ENCODE results near the gene RHOBTB1.

Gene RHOBTB1

DNA sequence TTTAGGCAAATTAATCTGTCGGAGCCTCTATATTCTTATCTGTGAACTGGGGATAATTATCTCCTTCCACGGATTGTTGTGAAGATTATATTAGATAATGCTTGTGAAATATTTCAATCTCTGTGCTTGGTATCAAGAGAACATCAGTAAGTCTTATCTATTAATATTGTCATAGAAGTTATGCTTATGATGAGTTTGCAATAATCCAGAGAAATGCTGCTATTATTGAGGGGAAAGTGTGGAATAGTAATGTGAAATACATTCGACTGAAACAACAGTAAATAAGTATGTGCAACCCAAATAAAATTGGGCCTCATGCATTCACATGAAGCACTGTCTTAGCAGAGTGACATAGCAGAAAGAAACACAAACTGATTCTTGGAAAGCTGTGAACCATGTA is 13.7 kb downstream of the RHOBTB1 start:
- Histone ChIP-seq H3K9me3 (ENCODE audit: control insufficient read depth, insufficient read depth, low read length) (no peaks in the 10 kb centered on the region), H3K4me1 (ENCODE audit: control insufficient read depth, insufficient read depth, low read length) (no peaks in the 10 kb centered on the region), H3K4me3 (ENCODE audit: low read depth, low read length) (no peak overlapping the region), H3K36me3 (ENCODE audit: control insufficient read depth, insufficient read depth, low read length) (no peaks in the 10 kb centered on the region), H3K9ac (ENCODE audit: low read depth, low read length) (no peak overlapping the region), H3K27me3 (ENCODE audit: control insufficient read depth, insufficient read depth, low read length) (no peaks in the 10 kb centered on the region)

DNA sequence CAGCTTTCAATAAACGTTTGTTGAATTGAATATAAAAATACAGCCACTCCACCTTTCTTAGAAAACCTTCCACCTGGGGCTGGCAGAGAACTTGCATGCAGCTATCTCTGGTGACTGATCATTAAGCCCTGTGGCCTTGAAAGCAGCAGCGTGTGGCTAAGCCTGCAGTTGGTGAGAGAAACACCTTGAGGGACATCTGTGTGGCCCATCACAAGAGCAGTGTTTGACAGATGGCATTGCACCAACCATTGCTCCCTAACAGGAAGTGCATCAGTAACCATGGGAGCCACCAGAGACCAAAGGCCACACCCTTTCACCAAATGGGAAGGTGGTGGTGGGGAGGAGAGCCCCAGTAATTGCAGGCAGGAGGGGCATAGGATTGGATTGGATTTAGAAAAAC is 22.4 kb downstream of the RHOBTB1 start:
- H3K9ac ChIP-seq (ENCODE audit: low read depth, low read length) = no peak overlapping the region
- H3K9me3 ChIP-seq (ENCODE audit: control insufficient read depth, insufficient read depth, low read length) = no peaks in the 10 kb centered on the region
- no peaks in the 10 kb centered on the region for H3K4me1 ChIP-seq (ENCODE audit: control insufficient read depth, insufficient read depth, low read length)
- H3K36me3 ChIP-seq (ENCODE audit: control insufficient read depth, insufficient read depth, low read length) = no peaks in the 10 kb centered on the region
- H3K27me3 ChIP-seq (ENCODE audit: control insufficient read depth, insufficient read depth, low read length) = no peaks in the 10 kb centered on the region
- no peak overlapping the region for H3K4me3 ChIP-seq (ENCODE audit: low read depth, low read length)

DNA sequence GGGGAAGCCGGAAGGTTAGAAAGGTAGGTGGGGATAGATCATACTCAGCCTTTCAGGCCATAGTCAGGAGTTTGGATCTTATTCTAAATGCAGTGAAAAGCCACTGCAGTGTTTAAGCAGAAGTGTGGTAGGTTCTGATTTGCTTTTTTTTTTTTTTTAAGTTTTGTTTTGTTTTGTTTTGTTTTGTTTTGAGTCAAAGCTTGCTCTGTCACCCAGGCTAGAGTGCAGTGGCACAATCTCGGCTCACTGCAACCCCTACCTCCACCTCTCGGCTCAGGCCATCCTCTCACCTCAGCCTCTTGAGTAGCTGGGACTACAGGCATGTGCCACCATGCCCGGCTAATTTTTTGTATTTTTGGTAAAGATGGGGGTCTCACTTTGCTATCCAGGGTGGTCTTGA is 23.5 kb downstream of the RHOBTB1 start:
- H3K4me1 ChIP-seq (ENCODE audit: control insufficient read depth, insufficient read depth, low read length) = no peaks in the 10 kb centered on the region
- H3K36me3 ChIP-seq (ENCODE audit: control insufficient read depth, insufficient read depth, low read length) = no peaks in the 10 kb centered on the region
- no peak overlapping the region for H3K9ac ChIP-seq (ENCODE audit: low read depth, low read length)
- H3K9me3 ChIP-seq (ENCODE audit: control insufficient read depth, insufficient read depth, low read length) = no peaks in the 10 kb centered on the region
- H3K27me3 ChIP-seq (ENCODE audit: control insufficient read depth, insufficient read depth, low read length) = no peaks in the 10 kb centered on the region
- H3K4me3 ChIP-seq (ENCODE audit: low read depth, low read length) = no peak overlapping the region

DNA sequence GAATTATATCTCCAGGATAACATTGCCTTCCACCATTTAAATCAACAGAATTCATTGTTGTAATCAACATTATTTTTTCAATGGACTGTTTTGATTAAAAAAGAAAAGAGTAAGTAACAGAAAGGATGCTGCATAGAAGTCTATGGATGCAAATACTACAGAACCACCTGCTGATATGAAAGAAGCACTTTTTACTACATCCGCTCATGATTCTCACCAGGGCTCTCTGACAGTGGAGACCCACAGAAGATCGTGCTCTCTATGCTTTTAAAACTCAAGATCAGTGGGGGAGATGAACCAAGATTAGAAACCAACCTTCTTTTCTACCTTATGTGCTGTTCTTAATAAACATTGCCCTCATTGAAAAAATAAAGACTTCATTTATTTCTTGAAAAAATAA is 24.4 kb downstream of the RHOBTB1 start:
- Histone ChIP-seq H3K4me1 (ENCODE audit: control insufficient read depth, insufficient read depth, low read length) (no peaks in the 10 kb centered on the region), H3K4me3 (ENCODE audit: low read depth, low read length) (no peak overlapping the region), H3K9me3 (ENCODE audit: control insufficient read depth, insufficient read depth, low read length) (no peaks in the 10 kb centered on the region), H3K27me3 (ENCODE audit: control insufficient read depth, insufficient read depth, low read length) (no peaks in the 10 kb centered on the region), H3K36me3 (ENCODE audit: control insufficient read depth, insufficient read depth, low read length) (no peaks in the 10 kb centered on the region), H3K9ac (ENCODE audit: low read depth, low read length) (no peak overlapping the region)

DNA sequence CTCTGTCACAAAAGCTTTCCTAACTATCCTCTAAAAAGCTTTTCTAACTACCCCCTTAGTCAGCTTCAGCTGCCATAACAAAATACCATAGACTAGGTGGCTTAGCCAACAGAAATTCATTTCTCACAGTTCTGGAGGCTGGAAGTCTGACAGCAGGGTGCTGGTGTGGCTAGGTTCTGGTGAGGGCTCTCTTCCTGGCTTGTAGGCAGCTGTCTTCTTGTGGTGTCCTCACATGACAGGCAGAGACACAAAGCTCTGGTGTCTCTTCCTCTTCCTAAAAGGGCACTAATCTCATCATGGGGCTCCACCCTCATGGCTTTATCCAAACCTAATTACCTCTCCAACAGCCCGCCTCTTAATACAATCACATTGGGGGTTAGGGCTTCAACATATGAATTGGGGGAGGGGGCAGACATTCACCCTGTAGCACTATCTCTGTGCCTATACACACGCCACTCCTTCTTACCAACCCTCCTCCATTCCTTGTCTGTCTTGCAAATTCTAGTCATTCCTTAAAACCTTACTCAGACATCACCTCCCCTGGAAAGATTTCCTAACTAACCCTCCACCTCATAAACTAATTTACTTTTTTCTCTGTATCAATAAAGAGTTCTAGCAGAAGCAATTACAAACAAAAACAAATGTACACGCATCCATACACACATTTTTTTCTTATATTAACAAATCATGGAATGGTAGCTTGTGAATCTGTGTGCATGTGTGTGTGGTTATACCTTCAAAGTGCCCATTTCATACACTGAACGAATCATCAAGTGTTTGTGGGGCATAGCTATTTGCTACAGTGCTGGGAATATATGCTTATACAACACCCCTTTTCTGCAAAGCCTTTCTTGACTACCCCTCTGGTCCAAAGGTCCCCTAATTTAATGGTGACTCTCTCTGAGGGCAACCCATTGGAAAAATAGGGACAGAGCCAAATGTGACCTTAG is 26.4 kb downstream of the RHOBTB1 start:
- Histone ChIP-seq H3K9me3 (ENCODE audit: control insufficient read depth, insufficient read depth, low read length) (no peaks in the 10 kb centered on the region), H3K4me1 (ENCODE audit: control insufficient read depth, insufficient read depth, low read length) (no peaks in the 10 kb centered on the region), H3K9ac (ENCODE audit: low read depth, low read length) (no peak overlapping the region), H3K4me3 (ENCODE audit: low read depth, low read length) (no peak overlapping the region), H3K27me3 (ENCODE audit: control insufficient read depth, insufficient read depth, low read length) (no peaks in the 10 kb centered on the region), H3K36me3 (ENCODE audit: control insufficient read depth, insufficient read depth, low read length) (no peaks in the 10 kb centered on the region)

DNA sequence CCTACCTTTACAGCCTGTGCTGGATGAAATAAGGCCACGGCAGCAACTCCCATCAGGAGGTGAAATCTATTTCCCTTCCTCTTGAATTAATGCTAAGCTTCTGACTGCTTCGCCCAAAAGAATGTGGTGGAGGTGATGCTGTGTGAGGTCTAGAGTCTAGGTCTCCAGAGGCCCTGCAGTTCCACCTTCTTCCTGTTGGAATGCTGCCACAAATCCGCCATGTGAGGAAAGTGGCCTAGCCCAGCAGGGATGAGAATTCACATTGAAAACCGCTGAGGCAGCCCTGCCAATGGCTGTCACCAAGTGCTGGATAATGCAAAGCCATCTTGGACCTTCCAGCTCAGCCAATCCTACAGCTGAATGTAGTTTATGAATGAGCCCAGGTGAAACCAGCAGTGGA is 28.0 kb downstream of the RHOBTB1 start:
- Histone ChIP-seq H3K9me3 (ENCODE audit: control insufficient read depth, insufficient read depth, low read length) (no peaks in the 10 kb centered on the region), H3K9ac (ENCODE audit: low read depth, low read length) (no peak overlapping the region), H3K27me3 (ENCODE audit: control insufficient read depth, insufficient read depth, low read length) (no peaks in the 10 kb centered on the region), H3K4me1 (ENCODE audit: control insufficient read depth, insufficient read depth, low read length) (no peaks in the 10 kb centered on the region), H3K4me3 (ENCODE audit: low read depth, low read length) (no peak overlapping the region), H3K36me3 (ENCODE audit: control insufficient read depth, insufficient read depth, low read length) (no peaks in the 10 kb centered on the region)

DNA sequence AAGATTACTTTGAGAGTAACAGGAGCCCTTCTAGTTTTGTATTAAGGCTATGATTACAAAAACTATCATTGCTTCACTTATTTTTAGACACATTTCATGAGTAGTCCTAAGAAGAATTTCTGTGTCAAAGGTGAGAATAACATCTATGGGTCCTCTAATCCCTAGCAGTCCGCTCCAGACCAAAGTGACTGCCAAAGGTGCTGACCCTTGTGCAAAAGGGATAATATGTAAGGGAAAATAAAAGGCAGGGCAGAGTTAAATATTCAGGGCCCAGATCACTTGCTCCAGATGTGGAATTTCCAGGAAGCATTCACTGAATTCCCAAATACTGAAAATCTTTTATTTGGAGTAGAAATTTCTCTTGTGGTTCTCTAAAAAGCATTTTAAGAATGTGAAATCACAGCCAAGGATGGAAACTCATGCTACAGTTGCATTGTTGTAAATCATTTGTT is 29.3 kb downstream of the RHOBTB1 start:
- no peaks in the 10 kb centered on the region for H3K9me3 ChIP-seq (ENCODE audit: control insufficient read depth, insufficient read depth, low read length)
- no peaks in the 10 kb centered on the region for H3K4me1 ChIP-seq (ENCODE audit: control insufficient read depth, insufficient read depth, low read length)
- no peaks in the 10 kb centered on the region for H3K27me3 ChIP-seq (ENCODE audit: control insufficient read depth, insufficient read depth, low read length)
- no peaks in the 10 kb centered on the region for H3K36me3 ChIP-seq (ENCODE audit: control insufficient read depth, insufficient read depth, low read length)
- no peak overlapping the region for H3K4me3 ChIP-seq (ENCODE audit: low read depth, low read length)
- H3K9ac ChIP-seq (ENCODE audit: low read depth, low read length) = no peak overlapping the region

DNA sequence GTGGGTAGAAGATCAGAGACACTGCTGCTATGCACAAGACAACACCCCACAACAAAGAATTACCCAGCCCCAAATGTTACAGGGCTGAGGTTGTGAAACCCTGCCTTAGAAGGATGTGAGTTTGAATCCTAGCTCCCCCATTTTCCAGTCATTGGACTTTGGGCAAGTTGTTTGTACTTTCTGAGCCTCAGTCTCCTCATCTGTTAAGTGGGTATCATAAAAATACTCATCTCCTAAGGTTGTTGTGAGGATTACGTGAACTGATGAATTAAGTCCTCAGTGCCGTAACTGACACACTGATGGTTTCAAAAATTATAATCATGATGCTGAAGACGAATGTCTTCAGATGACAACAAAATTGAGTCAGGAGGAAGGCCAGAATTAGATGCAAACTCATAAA is 30.3 kb downstream of the RHOBTB1 start:
- Histone ChIP-seq H3K27me3 (ENCODE audit: control insufficient read depth, insufficient read depth, low read length) (no peaks in the 10 kb centered on the region), H3K4me1 (ENCODE audit: control insufficient read depth, insufficient read depth, low read length) (no peaks in the 10 kb centered on the region), H3K9ac (ENCODE audit: low read depth, low read length) (no peak overlapping the region), H3K9me3 (ENCODE audit: control insufficient read depth, insufficient read depth, low read length) (no peaks in the 10 kb centered on the region), H3K36me3 (ENCODE audit: control insufficient read depth, insufficient read depth, low read length) (no peaks in the 10 kb centered on the region), H3K4me3 (ENCODE audit: low read depth, low read length) (no peak overlapping the region)

DNA sequence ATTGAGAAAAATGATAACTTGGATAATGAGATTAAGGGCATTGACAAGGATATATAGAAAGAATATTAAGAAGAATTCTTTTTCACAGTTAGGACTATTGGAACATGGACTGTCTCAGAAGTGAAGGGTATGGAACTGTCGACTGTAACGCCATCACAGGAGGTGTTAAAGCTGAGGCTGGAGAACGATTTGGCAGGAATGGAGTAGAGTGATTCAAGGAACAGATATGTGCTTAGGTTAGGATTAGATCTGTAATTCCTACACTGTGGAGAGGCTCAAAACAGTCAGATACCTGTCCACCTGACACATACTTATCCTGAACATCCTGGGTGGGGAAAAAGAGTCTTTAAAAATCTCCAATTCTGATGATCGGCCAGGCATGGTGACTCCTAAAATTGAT is 30.9 kb downstream of the RHOBTB1 start:
- Histone ChIP-seq H3K27me3 (ENCODE audit: control insufficient read depth, insufficient read depth, low read length) (no peaks in the 10 kb centered on the region), H3K9me3 (ENCODE audit: control insufficient read depth, insufficient read depth, low read length) (no peaks in the 10 kb centered on the region), H3K36me3 (ENCODE audit: control insufficient read depth, insufficient read depth, low read length) (no peaks in the 10 kb centered on the region), H3K9ac (ENCODE audit: low read depth, low read length) (no peak overlapping the region), H3K4me1 (ENCODE audit: control insufficient read depth, insufficient read depth, low read length) (no peaks in the 10 kb centered on the region), H3K4me3 (ENCODE audit: low read depth, low read length) (no peak overlapping the region)

DNA sequence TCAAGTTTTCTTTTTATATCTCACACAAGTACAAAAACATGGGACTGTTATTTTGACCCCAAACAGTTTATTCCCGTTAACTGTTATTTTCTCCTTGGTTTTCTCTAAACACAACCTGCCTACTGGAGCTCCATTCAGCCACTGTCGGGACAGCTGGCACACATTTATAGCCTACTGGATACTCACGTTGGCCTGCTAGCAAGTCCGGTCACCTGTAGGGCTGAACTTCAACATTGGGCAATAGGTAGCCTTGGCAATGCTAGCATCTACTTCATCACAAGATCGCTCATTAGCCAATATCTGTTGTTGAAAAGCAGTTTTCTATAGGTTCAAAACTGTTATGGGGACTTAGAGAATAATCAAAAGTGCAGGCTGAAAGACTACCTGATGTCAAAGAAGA is 32.3 kb downstream of the RHOBTB1 start:
- H3K9ac ChIP-seq (ENCODE audit: low read depth, low read length) = no peak overlapping the region
- H3K4me3 ChIP-seq (ENCODE audit: low read depth, low read length) = no peak overlapping the region
- no peaks in the 10 kb centered on the region for H3K9me3 ChIP-seq (ENCODE audit: control insufficient read depth, insufficient read depth, low read length)
- H3K27me3 ChIP-seq (ENCODE audit: control insufficient read depth, insufficient read depth, low read length) = no peaks in the 10 kb centered on the region
- H3K4me1 ChIP-seq (ENCODE audit: control insufficient read depth, insufficient read depth, low read length) = no peaks in the 10 kb centered on the region
- no peaks in the 10 kb centered on the region for H3K36me3 ChIP-seq (ENCODE audit: control insufficient read depth, insufficient read depth, low read length)

DNA sequence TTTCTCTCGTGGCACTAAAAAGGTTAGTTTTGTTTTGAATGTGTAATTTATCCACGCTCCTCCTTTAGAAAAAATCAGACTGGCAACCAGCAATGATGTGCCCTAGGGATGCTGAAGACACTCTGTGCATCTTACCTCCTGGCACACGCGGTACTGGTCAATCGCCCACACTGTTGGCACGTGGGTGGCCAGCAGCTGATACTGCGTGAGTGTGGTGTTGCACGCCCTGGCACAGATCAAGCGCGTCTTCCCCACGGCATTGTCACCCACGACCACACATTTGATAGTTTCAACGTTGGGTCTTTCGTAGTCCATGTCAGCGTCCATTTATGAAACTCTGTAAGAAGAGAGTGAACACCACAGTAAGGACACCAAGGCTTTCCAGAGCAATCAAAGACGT is 32.8 kb downstream of the RHOBTB1 start:
- H3K9me3 ChIP-seq (ENCODE audit: control insufficient read depth, insufficient read depth, low read length) = no peaks in the 10 kb centered on the region
- no peaks in the 10 kb centered on the region for H3K27me3 ChIP-seq (ENCODE audit: control insufficient read depth, insufficient read depth, low read length)

DNA sequence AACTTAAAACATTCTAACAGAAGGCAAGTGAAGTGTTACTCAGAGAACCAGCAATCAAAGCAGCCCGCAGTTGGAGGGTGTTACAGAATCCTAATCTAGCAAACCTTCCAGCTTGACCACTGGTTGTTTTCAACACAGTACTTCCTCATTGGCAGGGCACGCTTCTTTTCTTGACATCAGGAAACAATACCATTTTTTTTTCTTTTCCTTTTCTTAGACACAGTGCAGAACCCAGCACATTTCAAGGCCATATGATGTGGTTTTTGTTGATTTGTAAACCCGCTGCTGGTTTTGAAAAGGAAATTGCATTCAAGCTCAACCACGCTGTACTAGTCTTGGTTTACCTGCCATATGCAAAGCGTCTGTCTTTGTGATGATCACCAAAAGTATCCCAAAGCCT is 33.4 kb downstream of the RHOBTB1 start:
- Histone ChIP-seq H3K9ac (ENCODE audit: low read depth, low read length) (no peak overlapping the region), H3K36me3 (ENCODE audit: control insufficient read depth, insufficient read depth, low read length) (no peaks in the 10 kb centered on the region), H3K4me1 (ENCODE audit: control insufficient read depth, insufficient read depth, low read length) (no peaks in the 10 kb centered on the region), H3K27me3 (ENCODE audit: control insufficient read depth, insufficient read depth, low read length) (no peaks in the 10 kb centered on the region), H3K9me3 (ENCODE audit: control insufficient read depth, insufficient read depth, low read length) (no peaks in the 10 kb centered on the region), H3K4me3 (ENCODE audit: low read depth, low read length) (no peak overlapping the region)

More for the DNA sequence above, 32.8 kb downstream of the RHOBTB1 start:
- no peaks in the 10 kb centered on the region for H3K36me3 ChIP-seq (ENCODE audit: control insufficient read depth, insufficient read depth, low read length)
- no peak overlapping the region for H3K9ac ChIP-seq (ENCODE audit: low read depth, low read length)
- H3K4me1 ChIP-seq (ENCODE audit: control insufficient read depth, insufficient read depth, low read length) = no peaks in the 10 kb centered on the region
- no peak overlapping the region for H3K4me3 ChIP-seq (ENCODE audit: low read depth, low read length)
